Coronary artery (tissue), 2 donors: Measurements from ENCODE around the gene C17orf78.
"Not testable (repeated sequence)": the region's sequence is repeated elsewhere in the genome, so short reads cannot be mapped to it uniquely, and the experiment has no call there.

Source experiments
- DNase-seq: peaks from one replicate; pipeline ENCODE4 v3.0.0-alpha.2; 2017; ENCODE audit warnings: low spot score
- H3K27ac ChIP-seq, 2 donors: fragments of 200-600 bp; sonication (generic); one replicate each; pipeline ENCODE4 v1.5.1; 2016 to 2019
- H3K4me3 ChIP-seq: fragments of 200-600 bp; sonication (generic); 2 replicates; pipeline ENCODE4 v1.5.1; 2016; ENCODE audit warnings: mild to moderate bottlenecking, moderate library complexity
- TF ChIP-seq, protein P1 (sequence below): fragments of 200-600 bp; sonication (generic); IDR thresholded peaks from one replicate; pipeline ENCODE4 v1.5.1; 2019; ENCODE audit warnings: antibody characterized with exemption

The C17orf78 gene

DNA sequence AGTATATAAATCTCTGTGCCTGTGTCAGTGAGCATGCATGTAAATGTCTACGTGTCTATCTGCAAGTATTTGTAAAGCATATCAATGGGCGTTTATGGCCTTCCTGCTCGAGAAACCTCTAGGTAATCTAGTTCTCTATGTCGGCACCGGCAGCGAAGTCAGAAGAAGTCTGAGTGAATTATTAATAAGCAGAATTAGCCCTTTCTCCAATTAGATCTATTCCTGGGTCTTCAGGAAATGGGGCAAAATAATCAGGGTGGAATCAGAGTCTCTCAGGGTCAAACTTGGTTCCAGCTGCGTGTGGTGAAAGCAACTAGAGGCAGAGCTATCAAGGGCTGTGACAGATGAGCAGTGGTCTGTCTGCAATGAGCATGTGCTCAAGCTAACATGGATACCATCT lies at the start of gene C17orf78:
C17orf78 (plus strand) TSS at position 280 of the 400 bp plus-strand sequence; CDS start at position 388, 108 bp downstream.
- no peak for DNase-seq
- no peak within 1 kb of the TSS for H3K27ac ChIP-seq
- TF ChIP-seq, protein P1, sequence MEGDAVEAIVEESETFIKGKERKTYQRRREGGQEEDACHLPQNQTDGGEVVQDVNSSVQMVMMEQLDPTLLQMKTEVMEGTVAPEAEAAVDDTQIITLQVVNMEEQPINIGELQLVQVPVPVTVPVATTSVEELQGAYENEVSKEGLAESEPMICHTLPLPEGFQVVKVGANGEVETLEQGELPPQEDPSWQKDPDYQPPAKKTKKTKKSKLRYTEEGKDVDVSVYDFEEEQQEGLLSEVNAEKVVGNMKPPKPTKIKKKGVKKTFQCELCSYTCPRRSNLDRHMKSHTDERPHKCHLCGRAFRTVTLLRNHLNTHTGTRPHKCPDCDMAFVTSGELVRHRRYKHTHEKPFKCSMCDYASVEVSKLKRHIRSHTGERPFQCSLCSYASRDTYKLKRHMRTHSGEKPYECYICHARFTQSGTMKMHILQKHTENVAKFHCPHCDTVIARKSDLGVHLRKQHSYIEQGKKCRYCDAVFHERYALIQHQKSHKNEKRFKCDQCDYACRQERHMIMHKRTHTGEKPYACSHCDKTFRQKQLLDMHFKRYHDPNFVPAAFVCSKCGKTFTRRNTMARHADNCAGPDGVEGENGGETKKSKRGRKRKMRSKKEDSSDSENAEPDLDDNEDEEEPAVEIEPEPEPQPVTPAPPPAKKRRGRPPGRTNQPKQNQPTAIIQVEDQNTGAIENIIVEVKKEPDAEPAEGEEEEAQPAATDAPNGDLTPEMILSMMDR, result no peak
- H3K4me3 ChIP-seq, result no peak within 1 kb of the TSS

DNA sequence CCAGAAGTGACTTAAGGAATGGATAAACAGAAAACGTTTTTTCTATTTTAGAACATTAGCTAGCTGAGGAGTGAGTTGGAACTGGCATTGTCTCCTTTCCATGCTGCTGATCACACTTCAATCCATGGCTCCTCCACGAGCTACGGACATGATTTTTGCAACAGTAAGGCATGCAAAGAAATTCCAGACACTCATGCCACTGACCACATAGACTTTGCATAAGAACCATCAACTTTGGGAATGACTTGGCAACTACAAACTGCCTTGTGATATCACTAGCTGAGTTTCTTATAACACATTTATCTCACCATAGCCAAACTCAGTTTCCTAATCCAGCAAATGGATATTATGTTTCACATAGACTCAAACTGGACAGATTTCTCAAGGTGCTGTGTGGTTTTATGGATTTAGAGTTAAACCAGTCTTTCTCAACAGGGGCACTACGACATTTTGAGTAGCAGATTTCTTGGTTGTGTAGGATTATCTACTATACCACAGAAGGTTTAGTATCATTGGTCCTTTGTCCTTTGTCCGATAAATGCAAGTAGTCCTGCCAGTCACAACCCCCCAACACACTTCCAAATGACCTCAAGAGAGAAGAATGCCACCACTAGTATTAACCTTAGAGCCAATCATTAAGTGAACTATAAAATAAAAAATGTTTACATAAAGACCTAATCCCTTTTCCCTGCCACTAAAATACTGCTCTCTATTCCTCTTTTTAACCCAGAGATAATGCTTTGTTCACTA lies 48.3 kb upstream of the C17orf78 start:
- no peak overlapping the region for H3K27ac ChIP-seq
- no peak for DNase-seq
- TF ChIP-seq, protein P1, result no peak
- no peak overlapping the region for H3K4me3 ChIP-seq

DNA sequence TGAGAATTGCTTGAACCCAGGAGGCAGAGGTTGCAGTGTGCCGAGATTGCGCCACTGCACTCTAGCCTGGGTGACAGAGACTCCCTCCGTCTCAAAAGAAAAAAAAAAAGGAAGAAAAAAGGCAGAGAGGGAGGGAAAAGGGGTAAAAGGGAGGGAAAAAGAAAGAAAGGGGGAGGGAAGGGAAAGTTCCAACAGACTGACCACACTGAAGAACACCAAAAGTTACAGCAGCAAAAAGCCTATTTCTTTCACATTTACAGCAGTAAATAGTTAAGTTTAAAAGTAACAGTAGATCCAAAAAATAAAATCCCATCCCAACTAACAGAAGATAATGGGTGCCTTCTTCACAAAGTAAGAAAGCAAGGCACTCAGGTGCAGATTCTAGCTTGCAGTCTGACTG lies 36.9 kb upstream of the C17orf78 start:
- TF ChIP-seq, protein P1, result no peak
- H3K4me3 ChIP-seq, result no peak overlapping the region
- no peak overlapping the region for H3K27ac ChIP-seq
- no peak for DNase-seq

- no peak overlapping the region for H3K27ac ChIP-seq
- TF ChIP-seq, protein P1, result no peak
- no peak for DNase-seq
Observed at GRCh38 chr17:37339321-37339720, 36.5 kb upstream of the C17orf78 start.

DNA sequence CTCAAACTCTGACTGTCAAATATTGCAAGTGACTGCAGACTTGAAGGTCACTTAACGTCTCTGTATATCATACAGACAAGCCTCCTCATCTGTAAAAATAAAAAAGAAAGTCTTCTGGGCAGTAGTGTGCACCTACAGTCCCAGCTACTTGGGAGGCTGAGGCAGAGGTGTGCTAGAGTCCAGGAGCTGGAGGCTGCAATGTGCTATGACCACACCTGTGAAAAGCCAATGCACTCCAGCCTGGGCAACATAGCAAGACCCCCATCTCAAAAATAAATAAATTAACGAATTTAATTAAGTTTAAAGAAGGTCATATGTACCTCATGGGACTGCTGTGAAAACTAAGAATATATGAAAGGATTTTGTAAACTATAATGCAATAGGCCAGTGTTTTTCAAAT lies 35.0 kb upstream of the C17orf78 start:
- no peak overlapping the region for H3K4me3 ChIP-seq
- DNase-seq, result no peak
- H3K27ac ChIP-seq, result no peak overlapping the region
- TF ChIP-seq, protein P1, result no peak

More at GRCh38 chr17:37339321-37339720, 36.5 kb upstream of the C17orf78 start:
- no peak overlapping the region for H3K4me3 ChIP-seq

- Histone ChIP-seq H3K4me3 (no peak overlapping the region), H3K27ac (no peak overlapping the region)
- TF ChIP-seq, protein P1, result no peak
- DNase-seq, result no peak
Observed at GRCh38 chr17:37342589-37342988, 33.2 kb upstream of the C17orf78 start.

DNA sequence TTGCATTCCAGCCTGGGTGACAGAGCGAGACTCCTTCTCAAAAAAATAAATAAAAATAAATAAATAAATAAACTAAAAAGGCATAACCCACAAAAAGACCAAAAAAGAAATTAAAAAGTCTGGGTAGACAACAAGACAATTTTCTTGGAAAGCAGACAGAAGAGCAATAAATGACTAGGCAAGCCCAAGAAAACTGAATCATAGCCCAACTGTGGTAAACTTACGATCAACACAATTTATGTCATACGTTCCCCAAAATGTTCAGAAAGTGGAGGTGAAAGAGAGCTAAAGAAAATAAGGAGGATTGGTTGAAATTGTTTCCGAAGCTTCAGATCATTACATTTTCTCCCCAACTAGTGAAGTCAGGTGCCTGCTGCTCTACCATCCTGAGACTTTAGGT lies 31.3 kb upstream of the C17orf78 start:
- Histone ChIP-seq H3K4me3 (no peak overlapping the region), H3K27ac (no peak overlapping the region)
- TF ChIP-seq, protein P1, result no peak
- no peak for DNase-seq

DNA sequence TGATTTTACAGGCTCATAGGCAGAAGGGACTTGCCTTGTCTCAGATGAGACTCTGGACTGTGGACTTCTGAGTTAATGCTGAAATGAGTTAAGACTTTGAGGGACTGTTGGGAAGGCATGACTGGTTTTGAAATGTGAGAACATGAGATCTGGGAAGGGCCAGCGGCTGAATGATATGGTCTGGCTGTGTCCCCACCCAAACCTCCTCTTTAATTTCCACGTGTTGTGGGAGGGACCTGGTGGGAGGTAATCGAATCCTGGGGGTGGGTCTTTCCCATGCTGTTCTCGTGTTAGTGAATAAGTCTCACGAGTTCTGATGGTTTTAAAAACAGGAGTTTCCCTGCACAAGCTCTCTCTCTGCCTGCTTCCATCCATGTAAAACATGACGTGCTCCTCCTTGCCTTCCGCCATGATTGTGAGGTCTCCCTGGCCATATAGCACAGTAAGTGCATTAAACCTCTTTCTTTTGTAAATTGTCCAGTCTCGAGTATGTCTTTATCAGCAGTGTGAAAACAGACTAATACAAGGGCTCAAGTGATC lies 28.9 kb upstream of the C17orf78 start:
- DNase-seq, H3K4me3 ChIP-seq, H3K27ac ChIP-seq: not testable (repeated sequence)

- H3K27ac ChIP-seq, H3K4me3 ChIP-seq, DNase-seq: not testable (repeated sequence)
Observed at GRCh38 chr17:37356796-37357569, 18.8 kb upstream of the C17orf78 start.
